B cell (primary cell): ENCODE results near the gene CELF2. TPM values are rescaled to one million over a fixed set of nuclear protein-coding genes. Genes with fewer than 3 reads are reported as not detected.

ENCODE experiments used
- ATAC-seq: fragments of 200-7000 bp; cut with Tn5 transposase; one replicate; pipeline ENCODE4 v1.10.0; 2021; ENCODE audit warnings: low read depth, mild to moderate bottlenecking, moderate number of reproducible peaks, moderate library complexity
- CTCF ChIA-PET: fragments of 350-600 bp; sonication (Branson Sonifier 250); formaldehyde crosslinking; loops from one replicate; lab custom pipeline; 2021; ENCODE audit warnings: antibody characterized with exemption, inconsistent platforms; lab: Charles Lee
- POLR2A ChIA-PET: fragments of 350-600 bp; sonication (Branson Sonifier 250); formaldehyde crosslinking; loops from one replicate; lab custom pipeline; 2021; ENCODE audit warnings: antibody characterized with exemption; lab: Charles Lee
- DNase-seq: peaks from one replicate; pipeline ENCODE4 v3.0.0; 2013
- H2AFZ ChIP-seq: 2 replicates; pipeline ENCODE4 v1.6.1; 2012; ENCODE audit warnings: mild to moderate bottlenecking, low read depth, low read length; ENCODE audit not compliant: insufficient read depth, poor library complexity, severe bottlenecking
- H3K27ac ChIP-seq, 2 donors: 1 replicate in 1 of 2; 2 replicates in 1 of 2; pipeline ENCODE4 v1.5.1; 2012 to 2013; ENCODE audit warnings: low read length in 2 of 2, mild to moderate bottlenecking in 2 of 2, moderate library complexity in 1 of 2
- H3K27me3 ChIP-seq, 4 experiments: fragments of 200-600 bp in 1 of 4; sonication (generic) in 1 of 4; replicated peaks in 1 of 4; 1 replicate in 2 of 4; 2 replicates in 2 of 4; pipeline versions ENCODE4 v1.6.1 to v1.7.0; 2013 to 2016; ENCODE audit warnings: low read length in 3 of 4, mild to moderate bottlenecking in 2 of 4, mixed read lengths in 1 of 4, moderate library complexity in 1 of 4; ENCODE audit not compliant: insufficient read depth in 4 of 4, control insufficient read depth in 3 of 4; ENCODE audit errors: control extremely low read depth in 1 of 4
- H3K36me3 ChIP-seq, 2 experiments: replicated peaks in 1 of 2; 1 replicate in 1 of 2; 2 replicates in 1 of 2; pipeline versions ENCODE4 v1.6.1 to v1.7.1; 2013; ENCODE audit warnings: low read length in 1 of 2; ENCODE audit not compliant: insufficient read depth in 2 of 2, control insufficient read depth in 1 of 2; ENCODE audit errors: control extremely low read depth in 1 of 2, extremely low read depth in 1 of 2
- H3K4me1 ChIP-seq, 2 donors: fragments of 200-600 bp in 1 of 2; sonication (generic) in 1 of 2; 1 replicate in 1 of 2; 2 replicates in 1 of 2; pipeline versions ENCODE4 v1.5.1 to v1.6.1; 2013 to 2017; ENCODE audit warnings: low read length in 2 of 2; ENCODE audit not compliant: control insufficient read depth in 2 of 2, insufficient read depth in 2 of 2
- H3K4me2 ChIP-seq: replicated peaks from 2 replicates; pipeline ENCODE3; 2012; ENCODE audit warnings: mild to moderate bottlenecking, low read depth, low read length; ENCODE audit not compliant: poor library complexity, severe bottlenecking
- H3K4me3 ChIP-seq, 5 experiments: fragments of 200-600 bp in 1 of 5; sonication (generic) in 1 of 5; 1 replicate in 3 of 5; 2 replicates in 2 of 5; pipeline versions ENCODE4 v1.5.1 to v1.7.0; 2011 to 2016; ENCODE audit warnings: low read length in 4 of 5, mild to moderate bottlenecking in 4 of 5, low read depth in 2 of 5, control low read depth in 1 of 5, moderate library complexity in 1 of 5; ENCODE audit not compliant: insufficient read depth in 1 of 5; ENCODE audit errors: control extremely low read depth in 1 of 5, extremely low read depth in 1 of 5
- H3K79me2 ChIP-seq: fragments of 200-600 bp; sonication (generic); one replicate; pipeline ENCODE4 v1.6.0; 2016; ENCODE audit warnings: low read length; ENCODE audit not compliant: control insufficient read depth, insufficient read depth
- H3K9ac ChIP-seq: fragments of 200-600 bp; sonication (generic); 2 replicates; pipeline ENCODE4 v1.6.1; 2017; ENCODE audit warnings: mild to moderate bottlenecking, low read length, moderate library complexity
- H3K9me3 ChIP-seq, 3 donors: one replicate each; pipeline versions ENCODE4 v1.6.1 to v1.7.1; 2013; ENCODE audit warnings: low read length in 2 of 3; ENCODE audit not compliant: control insufficient read depth in 2 of 3, insufficient read depth in 1 of 3; ENCODE audit errors: control extremely low read depth in 1 of 3
- H4K20me1 ChIP-seq: 2 replicates; pipeline ENCODE4 v1.6.0; 2012; ENCODE audit warnings: mild to moderate bottlenecking, low read length; ENCODE audit not compliant: insufficient read depth, control insufficient read depth, poor library complexity, severe bottlenecking
- H3K27ac Mint-ChIP-seq: one replicate; pipeline ENCODE4 v1.8.0; 2021; ENCODE audit warnings: mixed read lengths
- H3K27me3 Mint-ChIP-seq: one replicate; pipeline ENCODE4 v1.8.0; 2021; ENCODE audit warnings: mixed read lengths
- H3K4me1 Mint-ChIP-seq: one replicate; pipeline ENCODE4 v1.8.0; 2021; ENCODE audit warnings: mixed read lengths
- H3K4me3 Mint-ChIP-seq: one replicate; pipeline ENCODE4 v1.8.0; 2021; ENCODE audit warnings: mixed read lengths
- H3K9me3 Mint-ChIP-seq: one replicate; pipeline ENCODE4 v1.8.0; 2022; ENCODE audit warnings: mixed read lengths; ENCODE audit not compliant: insufficient read depth
- CTCF ChIP-seq: fragments of 200-600 bp; IDR thresholded peaks from one replicate; pipeline ENCODE4 v1.8.0; 2022; ENCODE audit warnings: antibody characterized with exemption, mild to moderate bottlenecking
- EZH2 ChIP-seq: IDR thresholded peaks from 2 replicates; pipeline ENCODE4 v1.6.1; 2012; ENCODE audit warnings: borderline replicate concordance, low read depth, mild to moderate bottlenecking, moderate library complexity, low read length; ENCODE audit not compliant: insufficient read depth, poor library complexity, severe bottlenecking
- WGBS: methylation state at CpG from one replicate; pipeline ENCODE4 v1.1.5; 2013; ENCODE audit warnings: missing lambda C conversion rate; ENCODE audit not compliant: insufficient coverage; 5-methylcytosine and 5-hydroxymethylcytosine counted together
- intact Hi-C: fragments of 100-400 bp; cut with micrococcal nuclease; formaldehyde crosslinking; loops from one replicate; pipeline ENCODE4 v1.10.0; 2022
- polyA plus RNA-seq: library from polyadenylated mRNA; depleted of rRNA; stranded (reverse); fragments of >200 nt; gene quantifications from 2 replicates; pipeline ENCODE4 v1.2.3, GENCODE V29; 2012
- total RNA-seq, 2 donors: library from RNA; stranded (reverse); fragments of 120-200 nt in 1 of 2; gene quantifications; 1 replicate in 1 of 2; 2 replicates in 1 of 2; pipeline versions ENCODE4 v1.2.3 to v1.2.4, GENCODE V29; 2013 to 2022

CELF2 gene
- total and polyA plus RNA-seq, 2 donors (not counting 1 experiment from before 2014, with no cell fraction given) = 59.5 to 112 TPM

GRCh38 chr10:11096422-11096821 lies 78.8 kb downstream of the CELF2 start:
- Histone ChIP-seq H3K4me1 (peaks cover 0 to 5% of the 10 kb centered on the region in 2 donors), H3K4me3 (no peak overlapping the region), H3K9me3 (no peaks in the 10 kb centered on the region), H4K20me1 (no peaks in the 10 kb centered on the region), H3K27me3 (peaks cover 0 to 3% (median 0%) of the 10 kb centered on the region in 4 experiments), H3K79me2 (no peaks in the 10 kb centered on the region), H3K4me2 (no peak overlapping the region), H3K27ac (no peak overlapping the region), H3K9ac (no peak overlapping the region), H3K36me3 (no peaks in the 10 kb centered on the region), H2AFZ (no peak overlapping the region)
- Mint-ChIP-seq H3K9me3 (no peaks in the 10 kb centered on the region), H3K4me3 (no peak overlapping the region), H3K27me3 (peaks cover 21% of the 10 kb centered on the region), H3K4me1 (peaks cover 11% of the 10 kb centered on the region), H3K27ac (no peak overlapping the region)
- TF ChIP-seq EZH2 (no peak), CTCF (no peak)
- intact Hi-C loops = no loop called here
- DNase-seq = no peak
- no peak for ATAC-seq
- WGBS = 100% methylated on average over 1 of the region's 3 CpGs
- ChIA-PET CTCF (interaction anchor here (0.8 to 1.1 kb wide), 2 partner anchors 16 to 23 kb away, joined by 3 read pairs; no protein-coding TSS in a partner anchor), POLR2A (no interaction called here)

- Histone ChIP-seq H3K36me3 (no peaks in the 10 kb centered on the region), H3K27me3 (peaks cover 0 to 3% (median 0%) of the 10 kb centered on the region in 4 experiments), H2AFZ (no peak overlapping the region), H4K20me1 (no peaks in the 10 kb centered on the region), H3K4me2 (no peak overlapping the region), H3K9ac (no peak overlapping the region), H3K79me2 (no peaks in the 10 kb centered on the region), H3K4me1 (peaks cover 0 to 5% of the 10 kb centered on the region in 2 donors), H3K27ac (no peak overlapping the region), H3K9me3 (no peaks in the 10 kb centered on the region), H3K4me3 (no peak overlapping the region)
- CTCF ChIA-PET = no interaction called here
- ATAC-seq (no peak), DNase-seq (no peak)
- 70% methylated on average over 2 of the region's 3 CpGs for WGBS
- Mint-ChIP-seq H3K4me1 (peaks cover 9% of the 10 kb centered on the region), H3K27ac (no peak overlapping the region), H3K4me3 (no peak overlapping the region), H3K9me3 (no peaks in the 10 kb centered on the region), H3K27me3 (peaks cover 23% of the 10 kb centered on the region)
- intact Hi-C loops = no loop called here
- POLR2A ChIA-PET = no interaction called here
- TF ChIP-seq CTCF (no peak), EZH2 (no peak)
Observed at GRCh38 chr10:11097686-11098085, 80.0 kb downstream of the CELF2 start.
